ENCODE results near the gene MINDY1.

Gene MINDY1

DNA sequence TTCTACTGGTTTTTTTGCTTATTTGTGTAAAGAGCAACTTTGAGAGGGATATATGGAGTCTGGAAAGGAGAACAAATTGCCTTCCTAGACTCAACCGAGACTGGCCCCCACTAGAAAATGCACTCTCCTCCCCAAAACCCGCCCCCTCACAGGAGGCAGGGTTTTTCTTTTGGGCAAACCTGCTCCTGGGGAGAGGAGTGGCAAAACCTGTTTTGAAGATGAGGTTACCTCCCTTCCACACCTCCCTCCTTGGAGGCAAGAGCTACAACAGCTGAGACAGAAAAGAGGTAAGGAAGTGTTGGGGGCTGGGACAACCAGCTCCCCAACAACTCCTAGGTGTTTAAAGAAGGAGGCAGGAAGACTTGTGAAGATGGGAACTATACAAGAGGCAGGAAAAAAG is 29.7 kb upstream of the MINDY1 start, which contains the start of gene BNIPL:
TSS of gene BNIPL (plus strand) at position 231 of the 400 bp plus-strand sequence. CDS start at position 371, 140 bp downstream.
- Histone ChIP-seq H3K4me3 (ENCODE audit: severe bottlenecking) (no peak within 1 kb of the TSS), H3K27me3 (ENCODE audit: insufficient read depth, poor library complexity, severe bottlenecking) (no peaks in the 10 kb centered on the region), H3K36me3 (ENCODE audit: low read depth) (peaks cover 14% of the 10 kb centered on the region), H3K4me1 (ENCODE audit: insufficient read depth, poor library complexity, severe bottlenecking) (no peaks in the 10 kb centered on the region), H3K9me3 (ENCODE audit: severe bottlenecking) (no peaks in the 10 kb centered on the region), H3K27ac (ENCODE audit: poor library complexity, severe bottlenecking) (no peak within 1 kb of the TSS)
- ATAC-seq (ENCODE audit: low read depth): no peak
- DNase-seq (ENCODE audit: low spot score): no peak
- TF ChIP-seq, protein P1, sequence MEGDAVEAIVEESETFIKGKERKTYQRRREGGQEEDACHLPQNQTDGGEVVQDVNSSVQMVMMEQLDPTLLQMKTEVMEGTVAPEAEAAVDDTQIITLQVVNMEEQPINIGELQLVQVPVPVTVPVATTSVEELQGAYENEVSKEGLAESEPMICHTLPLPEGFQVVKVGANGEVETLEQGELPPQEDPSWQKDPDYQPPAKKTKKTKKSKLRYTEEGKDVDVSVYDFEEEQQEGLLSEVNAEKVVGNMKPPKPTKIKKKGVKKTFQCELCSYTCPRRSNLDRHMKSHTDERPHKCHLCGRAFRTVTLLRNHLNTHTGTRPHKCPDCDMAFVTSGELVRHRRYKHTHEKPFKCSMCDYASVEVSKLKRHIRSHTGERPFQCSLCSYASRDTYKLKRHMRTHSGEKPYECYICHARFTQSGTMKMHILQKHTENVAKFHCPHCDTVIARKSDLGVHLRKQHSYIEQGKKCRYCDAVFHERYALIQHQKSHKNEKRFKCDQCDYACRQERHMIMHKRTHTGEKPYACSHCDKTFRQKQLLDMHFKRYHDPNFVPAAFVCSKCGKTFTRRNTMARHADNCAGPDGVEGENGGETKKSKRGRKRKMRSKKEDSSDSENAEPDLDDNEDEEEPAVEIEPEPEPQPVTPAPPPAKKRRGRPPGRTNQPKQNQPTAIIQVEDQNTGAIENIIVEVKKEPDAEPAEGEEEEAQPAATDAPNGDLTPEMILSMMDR (IDR thresholded peaks at IDR 0.05; ENCODE audit: poor library complexity, severe bottlenecking): no peak

DNA sequence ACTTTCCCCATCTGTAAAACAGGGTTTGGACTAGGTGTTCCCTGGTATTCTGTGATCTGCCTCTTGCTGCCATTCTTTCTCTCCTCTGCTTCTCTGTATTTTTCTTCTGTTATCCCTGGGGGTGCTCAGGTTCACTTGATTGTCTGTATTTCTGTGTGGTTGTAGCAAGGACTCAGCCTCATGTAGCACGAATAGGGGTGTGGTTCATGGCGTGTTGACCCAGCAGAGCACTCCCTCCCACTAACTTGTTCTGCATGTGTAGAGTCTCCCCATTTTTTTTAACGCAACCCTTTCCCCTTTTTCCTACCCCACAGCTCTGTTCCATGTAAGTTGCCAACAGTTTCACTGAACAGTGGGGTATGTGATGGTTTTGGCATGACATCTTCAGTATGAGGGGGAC is 28.5 kb upstream of the MINDY1 start:
- no peak for DNase-seq (ENCODE audit: low spot score)
- Histone ChIP-seq H3K4me3 (ENCODE audit: severe bottlenecking) (no peak overlapping the region), H3K27me3 (ENCODE audit: insufficient read depth, poor library complexity, severe bottlenecking) (no peaks in the 10 kb centered on the region), H3K27ac (ENCODE audit: poor library complexity, severe bottlenecking) (no peak overlapping the region), H3K4me1 (ENCODE audit: insufficient read depth, poor library complexity, severe bottlenecking) (no peaks in the 10 kb centered on the region), H3K9me3 (ENCODE audit: severe bottlenecking) (no peaks in the 10 kb centered on the region), H3K36me3 (ENCODE audit: low read depth) (peaks cover 21% of the 10 kb centered on the region)
- no peak for ATAC-seq (ENCODE audit: low read depth)
- TF ChIP-seq, protein P1 (IDR thresholded peaks at IDR 0.05; ENCODE audit: poor library complexity, severe bottlenecking): no peak

DNA sequence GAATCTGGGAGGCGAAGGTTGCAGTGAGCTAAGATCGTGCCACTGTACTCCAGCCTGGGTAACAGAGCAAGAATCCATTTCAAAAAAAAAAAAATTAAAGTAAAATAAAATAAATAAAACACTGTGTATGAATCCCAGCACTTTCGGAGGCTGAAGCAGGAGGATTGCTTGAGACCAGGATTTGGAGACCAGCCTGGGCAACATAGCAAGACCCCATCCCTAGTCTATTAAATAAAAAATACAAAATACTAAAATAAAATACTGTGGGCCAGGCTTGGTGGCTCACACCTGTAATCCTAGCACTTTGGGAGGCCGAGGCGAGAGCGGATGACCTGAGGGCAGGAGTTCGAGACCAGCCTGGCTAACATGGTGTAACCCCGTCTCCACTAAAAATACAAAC is 25.5 kb upstream of the MINDY1 start:
- H3K4me3 ChIP-seq (ENCODE audit: severe bottlenecking): no peak overlapping the region
- TF ChIP-seq, protein P1 (IDR thresholded peaks at IDR 0.05; ENCODE audit: poor library complexity, severe bottlenecking): no peak
- H3K4me1 ChIP-seq (ENCODE audit: insufficient read depth, poor library complexity, severe bottlenecking): no peaks in the 10 kb centered on the region
- DNase-seq (ENCODE audit: low spot score) (no peak), ATAC-seq (ENCODE audit: low read depth) (no peak)
- H3K27ac ChIP-seq (ENCODE audit: poor library complexity, severe bottlenecking): no peak overlapping the region
- H3K27me3 ChIP-seq (ENCODE audit: insufficient read depth, poor library complexity, severe bottlenecking): no peaks in the 10 kb centered on the region
- no peaks in the 10 kb centered on the region for H3K9me3 ChIP-seq (ENCODE audit: severe bottlenecking)
- H3K36me3 ChIP-seq (ENCODE audit: low read depth): peaks cover 34% of the 10 kb centered on the region

DNA sequence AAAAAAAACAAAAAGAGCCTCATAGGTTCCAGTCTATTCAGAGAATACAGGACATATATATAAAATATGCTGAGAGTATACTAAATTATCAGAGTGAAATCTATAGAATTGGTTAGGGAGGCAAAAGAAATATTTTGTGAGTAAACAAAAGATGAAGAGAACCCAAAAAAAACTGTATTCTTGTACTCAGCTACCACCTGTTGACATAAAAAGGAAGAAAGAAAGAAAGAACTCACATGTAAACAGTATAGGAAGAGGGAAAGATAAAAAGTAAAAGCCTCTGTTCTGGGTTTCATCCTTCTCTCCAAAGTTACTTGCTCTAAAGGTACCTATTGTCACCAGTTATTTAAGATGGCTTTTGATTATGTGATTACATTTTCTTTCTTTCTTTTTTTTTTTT is 19.8 kb upstream of the MINDY1 start:
- H3K9me3 ChIP-seq (ENCODE audit: severe bottlenecking): no peaks in the 10 kb centered on the region
- H3K4me1 ChIP-seq (ENCODE audit: insufficient read depth, poor library complexity, severe bottlenecking): no peaks in the 10 kb centered on the region
- ATAC-seq (ENCODE audit: low read depth) (no peak), DNase-seq (ENCODE audit: low spot score) (no peak)
- peaks cover 32% of the 10 kb centered on the region for H3K36me3 ChIP-seq (ENCODE audit: low read depth)
- TF ChIP-seq, protein P1 (IDR thresholded peaks at IDR 0.05; ENCODE audit: poor library complexity, severe bottlenecking): no peak
- no peak overlapping the region for H3K27ac ChIP-seq (ENCODE audit: poor library complexity, severe bottlenecking)
- no peak overlapping the region for H3K4me3 ChIP-seq (ENCODE audit: severe bottlenecking)
- no peaks in the 10 kb centered on the region for H3K27me3 ChIP-seq (ENCODE audit: insufficient read depth, poor library complexity, severe bottlenecking)

DNA sequence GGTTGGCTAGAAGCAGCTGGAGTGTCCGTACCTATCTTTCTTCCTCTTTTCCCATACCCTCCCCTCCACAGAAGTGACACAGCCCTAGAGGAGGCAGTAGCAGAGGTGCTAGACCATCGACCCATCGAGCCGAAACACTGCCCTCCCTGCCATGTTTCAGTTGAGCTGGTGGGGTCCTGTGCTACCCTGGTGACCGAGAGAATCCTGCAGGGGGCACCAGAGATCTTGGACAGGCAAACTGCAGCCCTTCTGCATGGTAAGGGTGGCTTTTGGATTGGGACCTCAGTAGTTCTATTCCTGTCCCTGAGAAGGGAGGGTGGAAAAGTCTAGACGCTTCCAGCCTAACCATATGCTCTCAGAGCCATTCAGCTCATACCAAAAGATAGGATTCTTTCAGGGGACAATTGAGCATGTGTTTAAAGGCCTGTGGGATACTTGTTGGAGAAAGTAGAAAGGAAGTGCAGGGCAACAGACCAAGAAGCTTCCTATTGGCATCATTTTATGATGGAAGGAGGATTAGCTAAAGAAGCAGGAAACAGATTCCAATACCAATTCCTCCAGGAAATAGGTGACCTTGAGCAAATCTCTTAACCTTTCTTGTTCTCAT is 17.9 kb upstream of the MINDY1 start:
- TF ChIP-seq, protein P1 (IDR thresholded peaks at IDR 0.05; ENCODE audit: poor library complexity, severe bottlenecking): peak; percentile 62
- Histone ChIP-seq H3K36me3 (ENCODE audit: low read depth) (peaks cover 25% of the 10 kb centered on the region), H3K27ac (ENCODE audit: poor library complexity, severe bottlenecking) (no peak overlapping the region), H3K4me3 (ENCODE audit: severe bottlenecking) (no peak overlapping the region), H3K9me3 (ENCODE audit: severe bottlenecking) (no peaks in the 10 kb centered on the region), H3K27me3 (ENCODE audit: insufficient read depth, poor library complexity, severe bottlenecking) (no peaks in the 10 kb centered on the region), H3K4me1 (ENCODE audit: insufficient read depth, poor library complexity, severe bottlenecking) (no peaks in the 10 kb centered on the region)
- no peak for DNase-seq (ENCODE audit: low spot score)
- ATAC-seq (ENCODE audit: low read depth): peak; percentile 68
